ENCODE measurements around the gene USP43.

The USP43 gene

DNA sequence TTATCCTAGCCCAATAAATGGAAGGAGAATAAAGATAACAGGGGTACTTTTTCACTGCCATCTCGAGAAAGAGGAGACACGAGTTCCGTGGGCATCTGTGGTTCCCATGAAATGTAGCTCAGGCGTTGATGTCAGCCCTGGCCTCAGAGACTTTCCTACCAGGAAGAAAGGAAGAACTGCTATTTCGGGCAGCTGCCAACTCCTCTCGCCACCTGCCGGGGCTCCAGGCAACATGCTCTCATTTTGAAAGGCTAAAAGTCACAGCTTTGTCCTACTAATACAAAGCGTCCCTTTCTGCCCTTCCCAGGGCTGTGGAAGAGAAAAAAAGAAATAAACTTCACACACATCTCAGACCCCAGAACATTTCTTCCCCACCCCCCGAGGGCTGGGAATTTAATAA, 80.3 kb downstream of the USP43 start:
- no peak for TF ChIP-seq CTCF (conservative IDR thresholded peaks at IDR 0.05)
- H3K27ac ChIP-seq = no peak overlapping the region

DNA sequence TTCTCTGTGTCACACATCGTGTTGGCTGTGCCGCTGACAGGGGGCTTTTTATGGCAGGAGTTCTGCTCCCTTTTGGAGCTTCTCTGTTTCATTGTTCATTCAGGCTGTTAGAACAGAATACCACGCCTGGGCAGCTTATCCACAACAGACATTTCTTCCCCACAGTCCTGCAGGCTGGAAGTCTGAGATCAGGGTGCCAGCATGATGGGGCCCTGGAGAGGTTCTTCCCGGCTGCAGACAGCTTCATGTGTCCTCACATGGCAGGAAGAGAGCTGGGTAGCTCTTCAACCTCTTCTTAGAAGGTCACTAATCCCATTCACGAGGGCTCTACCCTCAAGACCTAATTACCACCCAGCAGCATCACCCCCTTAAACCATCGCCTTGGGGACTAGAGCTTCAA, 81.0 kb downstream of the USP43 start:
- TF ChIP-seq CTCF (conservative IDR thresholded peaks at IDR 0.05) = no peak
- no peak overlapping the region for H3K27ac ChIP-seq

GRCh38 chr17:9728005-9728404, 82.7 kb downstream of the USP43 start:
- no peak for TF ChIP-seq CTCF (conservative IDR thresholded peaks at IDR 0.05)
- H3K27ac ChIP-seq = no peak overlapping the region

GRCh38 chr17:9728564-9728963, 83.2 kb downstream of the USP43 start:
- no peak for TF ChIP-seq CTCF (conservative IDR thresholded peaks at IDR 0.05)

GRCh38 chr17:9729034-9729650, 83.8 kb downstream of the USP43 start:
- peak; percentile 99 for TF ChIP-seq CTCF (conservative IDR thresholded peaks at IDR 0.05)
- no peak overlapping the region for H3K27ac ChIP-seq

More at GRCh38 chr17:9728564-9728963, 83.2 kb downstream of the USP43 start:
- no peak overlapping the region for H3K27ac ChIP-seq

DNA sequence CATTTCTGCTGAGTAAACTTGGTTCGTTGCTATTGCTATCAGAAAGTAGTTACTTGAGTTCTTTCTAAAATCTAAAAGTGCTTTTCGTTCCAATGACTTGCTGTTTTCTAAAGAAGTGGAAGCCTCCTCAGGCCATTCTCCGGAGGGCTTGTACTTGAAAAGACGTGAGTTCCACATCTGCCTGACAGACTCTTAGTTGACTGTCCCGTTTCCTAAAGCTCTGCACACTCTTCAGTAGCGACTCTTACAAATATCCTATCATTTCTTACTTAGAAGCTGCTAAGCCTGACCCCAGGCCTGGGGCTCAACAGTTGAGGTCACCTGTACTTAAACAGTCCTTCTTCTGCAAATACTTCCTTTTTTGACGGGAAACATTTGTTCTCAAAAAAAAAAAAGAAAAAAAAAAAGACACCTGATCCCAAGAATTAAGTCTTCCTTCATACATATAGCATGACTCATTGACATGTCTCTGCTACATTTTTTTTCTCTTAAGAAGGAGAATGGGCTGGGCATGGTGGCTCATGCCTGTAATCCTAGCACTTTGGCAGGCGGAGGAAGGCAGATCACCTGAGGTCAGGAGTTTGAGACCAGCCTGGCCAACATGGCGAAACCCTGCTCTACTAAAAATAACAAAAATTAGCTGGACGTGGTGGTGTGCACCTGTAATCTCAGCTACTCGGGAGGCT, 84.6 kb downstream of the USP43 start:
- no peak overlapping the region for H3K27ac ChIP-seq
- TF ChIP-seq CTCF (conservative IDR thresholded peaks at IDR 0.05) = no peak

- TF ChIP-seq CTCF (conservative IDR thresholded peaks at IDR 0.05) = no peak
- no peak overlapping the region for H3K27ac ChIP-seq
Measured at GRCh38 chr17:9750524-9750923, 105.2 kb downstream of the USP43 start.
